ENCODE measurements around the gene CDH13.

The CDH13 gene

DNA sequence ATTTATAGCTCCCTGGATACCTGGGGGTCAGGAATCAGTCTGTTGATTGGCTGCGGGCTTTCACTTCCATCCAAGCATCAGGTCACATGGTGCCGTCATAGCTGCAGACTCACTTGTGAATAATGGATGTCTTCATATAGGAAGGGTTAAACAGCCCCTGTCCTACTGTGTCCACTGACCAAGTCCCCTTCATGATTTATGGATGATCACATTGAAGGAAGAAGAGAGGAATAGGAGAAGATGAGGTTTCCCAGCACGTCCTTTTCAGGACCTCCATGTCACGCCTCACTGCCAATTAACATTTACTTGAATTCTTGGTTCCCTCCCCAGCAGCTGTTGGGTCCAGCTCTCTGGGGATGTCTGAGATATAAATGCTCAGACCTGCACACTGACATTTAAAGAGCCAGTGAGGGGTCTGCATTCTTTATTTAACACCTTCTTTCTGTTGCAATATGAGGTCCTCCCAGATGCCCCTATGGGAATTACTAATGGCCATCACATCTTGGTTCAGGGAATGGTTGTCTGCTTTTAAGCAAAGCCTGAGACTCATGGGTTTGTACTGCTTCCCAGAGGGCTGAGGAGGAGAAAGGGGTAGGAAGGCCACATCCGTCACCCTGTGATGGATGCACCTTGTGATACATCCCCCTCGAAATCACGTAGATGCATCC lies 950.4 kb downstream of the CDH13 start:
- no peak overlapping the region for H3K4me3 Mint-ChIP-seq
- no peaks in the 10 kb centered on the region for H3K36me3 Mint-ChIP-seq (ENCODE audit: low read depth)
- H3K27me3 Mint-ChIP-seq, result no peaks in the 10 kb centered on the region
- H3K27ac Mint-ChIP-seq, result no peak overlapping the region
- no peaks in the 10 kb centered on the region for H3K9me3 Mint-ChIP-seq
- intact Hi-C loops (cut with micrococcal nuclease), result no loop called here
- peaks cover 5% of the 10 kb centered on the region for H3K4me1 Mint-ChIP-seq (ENCODE audit: low read depth)

- intact Hi-C loops (cut with micrococcal nuclease), result no loop called here
- no peaks in the 10 kb centered on the region for H3K36me3 Mint-ChIP-seq (ENCODE audit: low read depth)
- no peaks in the 10 kb centered on the region for H3K9me3 Mint-ChIP-seq
- no peak overlapping the region for H3K27ac Mint-ChIP-seq
- H3K4me3 Mint-ChIP-seq, result no peak overlapping the region
- H3K4me1 Mint-ChIP-seq (ENCODE audit: low read depth), result peaks cover 5% of the 10 kb centered on the region
- no peaks in the 10 kb centered on the region for H3K27me3 Mint-ChIP-seq
Observed at GRCh38 chr16:83578171-83578570, 951.4 kb downstream of the CDH13 start.

GRCh38 chr16:83579027-83579426 lies 952.3 kb downstream of the CDH13 start:
- no peaks in the 10 kb centered on the region for H3K36me3 Mint-ChIP-seq (ENCODE audit: low read depth)

DNA sequence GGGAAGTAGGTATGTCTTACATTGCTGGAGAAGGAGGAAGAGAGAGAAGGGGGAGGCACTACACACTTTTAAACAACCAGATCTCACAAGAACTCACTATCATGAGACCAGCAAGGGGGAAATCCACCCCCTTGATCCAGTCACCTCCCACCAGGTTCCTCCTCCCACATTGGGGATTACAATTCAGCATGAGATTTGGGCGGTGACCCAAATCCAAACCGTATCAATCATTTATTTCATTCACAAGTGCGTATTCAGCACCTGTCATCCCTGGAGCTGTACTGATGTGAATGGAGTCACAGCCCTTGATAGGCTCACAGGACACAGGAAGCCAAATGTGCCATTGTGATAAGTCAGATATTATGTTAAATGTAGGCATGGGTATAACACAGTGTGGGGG lies 952.7 kb downstream of the CDH13 start:
- H3K36me3 Mint-ChIP-seq (ENCODE audit: low read depth), result no peaks in the 10 kb centered on the region
- no peak overlapping the region for H3K4me3 Mint-ChIP-seq
- no peaks in the 10 kb centered on the region for H3K9me3 Mint-ChIP-seq
- H3K27ac Mint-ChIP-seq, result no peak overlapping the region
- peaks cover 5% of the 10 kb centered on the region for H3K4me1 Mint-ChIP-seq (ENCODE audit: low read depth)
- no peaks in the 10 kb centered on the region for H3K27me3 Mint-ChIP-seq
- intact Hi-C loops (cut with micrococcal nuclease), result no loop called here

More at GRCh38 chr16:83579027-83579426, 952.3 kb downstream of the CDH13 start:
- H3K4me1 Mint-ChIP-seq (ENCODE audit: low read depth), result peaks cover 5% of the 10 kb centered on the region
- H3K27me3 Mint-ChIP-seq, result no peaks in the 10 kb centered on the region
- H3K9me3 Mint-ChIP-seq, result no peaks in the 10 kb centered on the region
- no peak overlapping the region for H3K27ac Mint-ChIP-seq
- no peak overlapping the region for H3K4me3 Mint-ChIP-seq
- intact Hi-C loops (cut with micrococcal nuclease), result no loop called here

- H3K4me1 Mint-ChIP-seq (ENCODE audit: low read depth), result peaks cover 5% of the 10 kb centered on the region
- no peaks in the 10 kb centered on the region for H3K36me3 Mint-ChIP-seq (ENCODE audit: low read depth)
- H3K27ac Mint-ChIP-seq, result no peak overlapping the region
- H3K4me3 Mint-ChIP-seq, result no peak overlapping the region
- intact Hi-C loops (cut with micrococcal nuclease), result no loop called here
- H3K27me3 Mint-ChIP-seq, result no peaks in the 10 kb centered on the region
- H3K9me3 Mint-ChIP-seq, result no peaks in the 10 kb centered on the region
Observed at GRCh38 chr16:83581082-83581481, 954.3 kb downstream of the CDH13 start.

GRCh38 chr16:83581994-83582747 lies 955.4 kb downstream of the CDH13 start:
- no peak overlapping the region for H3K4me3 Mint-ChIP-seq
- H3K36me3 Mint-ChIP-seq (ENCODE audit: low read depth), result no peaks in the 10 kb centered on the region
- no peaks in the 10 kb centered on the region for H3K27me3 Mint-ChIP-seq
- no peak overlapping the region for H3K27ac Mint-ChIP-seq
- intact Hi-C loops (cut with micrococcal nuclease), result no loop called here
- H3K9me3 Mint-ChIP-seq, result no peaks in the 10 kb centered on the region
- peaks cover 5% of the 10 kb centered on the region for H3K4me1 Mint-ChIP-seq (ENCODE audit: low read depth)

DNA sequence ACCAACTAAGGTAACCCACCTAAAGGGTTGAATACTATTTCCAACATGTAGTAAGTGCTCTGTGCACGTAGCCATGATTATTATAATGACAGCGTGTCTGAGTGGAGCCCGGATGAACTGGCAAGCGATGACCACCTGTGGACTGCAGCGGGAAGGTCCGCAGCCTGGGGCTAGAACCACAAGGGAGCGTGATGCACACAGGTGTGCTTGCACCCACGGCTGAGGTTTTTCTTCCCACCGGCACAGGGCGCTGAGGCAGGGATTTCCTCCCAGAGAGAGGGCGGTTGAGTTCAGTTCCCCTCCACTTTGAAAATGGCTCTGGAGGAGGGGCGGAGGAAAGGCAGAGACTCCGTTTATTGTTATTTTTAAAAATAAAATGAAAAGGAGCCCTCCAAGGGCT lies 959.3 kb downstream of the CDH13 start:
- no peak overlapping the region for H3K27ac Mint-ChIP-seq
- no peaks in the 10 kb centered on the region for H3K4me1 Mint-ChIP-seq (ENCODE audit: low read depth)
- no peaks in the 10 kb centered on the region for H3K9me3 Mint-ChIP-seq
- no peaks in the 10 kb centered on the region for H3K36me3 Mint-ChIP-seq (ENCODE audit: low read depth)
- H3K4me3 Mint-ChIP-seq, result no peak overlapping the region
- peaks cover 5% of the 10 kb centered on the region for H3K27me3 Mint-ChIP-seq
- intact Hi-C loops (cut with micrococcal nuclease), result no loop called here

- Mint-ChIP-seq H3K36me3 (ENCODE audit: low read depth) (no peaks in the 10 kb centered on the region), H3K27ac (no peak overlapping the region), H3K4me1 (ENCODE audit: low read depth) (no peaks in the 10 kb centered on the region), H3K4me3 (no peak overlapping the region), H3K27me3 (peaks cover 5% of the 10 kb centered on the region), H3K9me3 (no peaks in the 10 kb centered on the region)
- intact Hi-C loops (cut with micrococcal nuclease), result no loop called here
Observed at GRCh38 chr16:83586461-83587200, 959.9 kb downstream of the CDH13 start.

GRCh38 chr16:83587201-83587600 lies 960.4 kb downstream of the CDH13 start:
- Mint-ChIP-seq H3K27me3 (peaks cover 8% of the 10 kb centered on the region), H3K4me1 (ENCODE audit: low read depth) (no peaks in the 10 kb centered on the region), H3K36me3 (ENCODE audit: low read depth) (no peaks in the 10 kb centered on the region), H3K27ac (no peak overlapping the region), H3K4me3 (no peak overlapping the region), H3K9me3 (no peaks in the 10 kb centered on the region)
- intact Hi-C loops (cut with micrococcal nuclease), result no loop called here

GRCh38 chr16:83588070-83588469 lies 961.3 kb downstream of the CDH13 start:
- Mint-ChIP-seq H3K4me1 (ENCODE audit: low read depth) (no peaks in the 10 kb centered on the region), H3K36me3 (ENCODE audit: low read depth) (no peaks in the 10 kb centered on the region), H3K27me3 (peaks cover 9% of the 10 kb centered on the region), H3K9me3 (no peaks in the 10 kb centered on the region), H3K4me3 (no peak overlapping the region), H3K27ac (no peak overlapping the region)
- intact Hi-C loops (cut with micrococcal nuclease), result no loop called here

GRCh38 chr16:83589576-83589975 lies 962.8 kb downstream of the CDH13 start:
- Mint-ChIP-seq H3K9me3 (no peaks in the 10 kb centered on the region), H3K27ac (no peak overlapping the region), H3K4me3 (no peak overlapping the region), H3K4me1 (ENCODE audit: low read depth) (no peaks in the 10 kb centered on the region), H3K27me3 (peaks cover 9% of the 10 kb centered on the region), H3K36me3 (ENCODE audit: low read depth) (no peaks in the 10 kb centered on the region)
- intact Hi-C loops (cut with micrococcal nuclease), result no loop called here

DNA sequence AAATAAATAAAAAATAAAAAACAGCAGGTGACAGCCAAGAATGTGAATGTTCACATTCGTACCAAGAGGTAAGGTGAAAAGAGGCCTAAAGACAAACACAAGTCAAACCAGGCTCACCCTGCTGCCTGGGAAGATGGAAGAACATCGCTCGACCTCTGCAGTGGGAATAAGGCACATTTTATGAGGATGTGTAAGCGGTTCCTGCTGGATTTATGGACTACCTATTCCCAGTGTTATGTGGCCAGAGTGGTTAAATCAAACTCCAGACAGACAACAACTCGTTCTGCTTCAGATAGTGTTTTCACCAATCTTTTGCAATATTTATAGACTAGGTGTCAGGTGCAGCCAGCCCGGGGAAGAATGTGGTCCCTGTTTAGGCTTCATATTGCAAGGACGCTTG lies 966.0 kb downstream of the CDH13 start:
- no peak overlapping the region for H3K27ac Mint-ChIP-seq
- intact Hi-C loops (cut with micrococcal nuclease), result no loop called here
- H3K27me3 Mint-ChIP-seq, result peaks cover 9% of the 10 kb centered on the region
- H3K4me3 Mint-ChIP-seq, result no peak overlapping the region
- no peaks in the 10 kb centered on the region for H3K9me3 Mint-ChIP-seq
- no peaks in the 10 kb centered on the region for H3K4me1 Mint-ChIP-seq (ENCODE audit: low read depth)
- H3K36me3 Mint-ChIP-seq (ENCODE audit: low read depth), result no peaks in the 10 kb centered on the region

- intact Hi-C loops (cut with micrococcal nuclease), result no loop called here
- H3K36me3 Mint-ChIP-seq (ENCODE audit: low read depth), result no peaks in the 10 kb centered on the region
- H3K4me3 Mint-ChIP-seq, result no peak overlapping the region
Observed at GRCh38 chr16:83599789-83600462, 973.2 kb downstream of the CDH13 start.

More at GRCh38 chr16:83599789-83600462, 973.2 kb downstream of the CDH13 start:
- no peaks in the 10 kb centered on the region for H3K9me3 Mint-ChIP-seq
- H3K4me1 Mint-ChIP-seq (ENCODE audit: low read depth), result peaks cover 5% of the 10 kb centered on the region
- no peak overlapping the region for H3K27ac Mint-ChIP-seq
- no peaks in the 10 kb centered on the region for H3K27me3 Mint-ChIP-seq
